Renal cortex interstitium (tissue), 11 donors: ENCODE data around the gene C2CD4A. TPM values are rescaled to one million over a fixed set of nuclear protein-coding genes. Genes with fewer than 3 reads are reported as not detected.

ENCODE experiments used
- DNase-seq, 11 donors: peaks; one replicate each; pipeline ENCODE4 v3.0.0-alpha.2; 2013; ENCODE audit warnings: low read depth in 9 of 11, low spot score in 4 of 11; ENCODE audit errors: extremely low read depth in 1 of 11
- polyA plus RNA-seq, 3 donors: library from polyadenylated mRNA; unstranded; fragments of 120-200 nt; gene quantifications; one replicate each; pipeline ENCODE4 v1.2.1, GENCODE V29; 2013; ENCODE audit not compliant: insufficient read length in 3 of 3

Gene C2CD4A
- polyA plus RNA-seq, 3 donors: 0.29 to 0.57 (median 0.34) TPM

- DNase-seq: no peak
Measured at GRCh38 chr15:62088353-62088693, 21.5 kb downstream of the C2CD4A start.

GRCh38 chr15:62089616-62090015, 22.8 kb downstream of the C2CD4A start:
- DNase-seq: no peak

GRCh38 chr15:62090988-62091387, 24.2 kb downstream of the C2CD4A start:
- no peak for DNase-seq

- DNase-seq: no peak
Measured at GRCh38 chr15:62093809-62094208, 27.0 kb downstream of the C2CD4A start.

GRCh38 chr15:62094388-62094787, 27.6 kb downstream of the C2CD4A start:
- DNase-seq: no peak

- no peak for DNase-seq
Measured at GRCh38 chr15:62099094-62099601, 32.4 kb downstream of the C2CD4A start.

- no peak for DNase-seq
Measured at GRCh38 chr15:62103431-62103830, 36.7 kb downstream of the C2CD4A start.

- no peak for DNase-seq
Measured at GRCh38 chr15:62104401-62104800, 37.6 kb downstream of the C2CD4A start.

GRCh38 chr15:62104846-62105245, 38.1 kb downstream of the C2CD4A start:
- DNase-seq: no peak

- no peak for DNase-seq
Measured at GRCh38 chr15:62105266-62105665, 38.5 kb downstream of the C2CD4A start.

- DNase-seq: peak in 1 of 11 donors; percentile 27
Measured at GRCh38 chr15:62106096-62106495, 39.3 kb downstream of the C2CD4A start.

- DNase-seq: no peak
Measured at GRCh38 chr15:62107571-62108121, 40.9 kb downstream of the C2CD4A start.

GRCh38 chr15:62108411-62108810, 41.6 kb downstream of the C2CD4A start:
- DNase-seq: no peak

GRCh38 chr15:62109437-62109836, 42.7 kb downstream of the C2CD4A start:
- no peak for DNase-seq

- no peak for DNase-seq
Measured at GRCh38 chr15:62109982-62110851, 43.4 kb downstream of the C2CD4A start.

GRCh38 chr15:62112081-62112480, 45.3 kb downstream of the C2CD4A start:
- DNase-seq: no peak

GRCh38 chr15:62112616-62113593, 46.1 kb downstream of the C2CD4A start:
- no peak for DNase-seq

GRCh38 chr15:62115847-62116246, 49.1 kb downstream of the C2CD4A start:
- DNase-seq: no peak

GRCh38 chr15:62118520-62119226, 51.9 kb downstream of the C2CD4A start:
- DNase-seq: no peak
